Mucosa of descending colon (tissue), 3 donors: ENCODE data around the gene CFAP61. TPM values are rescaled to one million over a fixed set of nuclear protein-coding genes. Genes with fewer than 3 reads are reported as not detected.

ENCODE experiments used
- ATAC-seq: fragments of 200-7000 bp; cut with Tn5 transposase; one replicate; pipeline ENCODE4 v1.9.1; 2020; ENCODE audit warnings: mild to moderate bottlenecking, moderate library complexity
- DNase-seq, 3 donors: peaks; one replicate each; pipeline ENCODE4 v3.0.0-alpha.2; 2020
- H3K36me3 ChIP-seq: fragments of 200-600 bp; one replicate; pipeline ENCODE4 v1.8.0; 2021; ENCODE audit warnings: low read depth, mild to moderate bottlenecking
- H3K4me1 ChIP-seq: fragments of 200-600 bp; one replicate; pipeline ENCODE4 v1.8.0; 2021; ENCODE audit warnings: low read depth, mild to moderate bottlenecking
- H3K4me3 ChIP-seq: fragments of 200-600 bp; one replicate; pipeline ENCODE4 v1.8.0; 2021; ENCODE audit warnings: mild to moderate bottlenecking
- H3K9me3 ChIP-seq: fragments of 200-600 bp; one replicate; pipeline ENCODE4 v1.8.0; 2021; ENCODE audit warnings: mild to moderate bottlenecking
- CTCF ChIP-seq: fragments of 200-600 bp; IDR thresholded peaks from one replicate; pipeline ENCODE4 v1.8.0; 2022; ENCODE audit warnings: antibody characterized with exemption, mild to moderate bottlenecking
- intact Hi-C, 2 donors: fragments of 100-400 bp; cut with DNase I in 1 of 2; cut with micrococcal nuclease in 1 of 2; formaldehyde crosslinking; loops; one replicate each; pipeline versions ENCODE4 v1.11.0 to v1.11.1; 2022; cut with DNase I, micrococcal nuclease
- total RNA-seq, 3 donors: library from RNA; stranded (reverse); fragmentation: NEBNext Ultra II Directional in 2 of 3; extraction: Animal tissue kit (Norgen Biotek cat#: 25700) in 2 of 3; gene quantifications; one replicate each; pipeline versions ENCODE4 v1.2.1 to v1.2.4, GENCODE V29; 2021 to 2023
- donor health status: DM: no; HTN: no; CAD: no; lungs with moderate emphysema.
- donor health status: DM: no; HTN: no; CAD: no.
- donor health status: DM: no; HTN: yes; CAD: no.

Gene CFAP61
- total RNA-seq, 3 donors from 2014 or later, result 0.35 to 0.79 TPM; not detected in 1

- no peaks in the 10 kb centered on the region for H3K9me3 ChIP-seq
- intact Hi-C loops, result no loop called here
- ATAC-seq (no peak), DNase-seq (no peak)
- peaks cover 15% of the 10 kb centered on the region for H3K4me1 ChIP-seq
- H3K4me3 ChIP-seq, result no peak overlapping the region
- H3K36me3 ChIP-seq, result no peaks in the 10 kb centered on the region
- no peak for TF ChIP-seq CTCF
Measured at GRCh38 chr20:20212675-20213096, 160.4 kb downstream of the CFAP61 start.

- H3K4me1 ChIP-seq, result peaks cover 15% of the 10 kb centered on the region
- no peaks in the 10 kb centered on the region for H3K9me3 ChIP-seq
- no peak overlapping the region for H3K4me3 ChIP-seq
- intact Hi-C loops, result no loop called here
- H3K36me3 ChIP-seq, result no peaks in the 10 kb centered on the region
- no peak for TF ChIP-seq CTCF
- DNase-seq, result no peak
- no peak for ATAC-seq
Measured at GRCh38 chr20:20213526-20214121, 161.3 kb downstream of the CFAP61 start.

DNA sequence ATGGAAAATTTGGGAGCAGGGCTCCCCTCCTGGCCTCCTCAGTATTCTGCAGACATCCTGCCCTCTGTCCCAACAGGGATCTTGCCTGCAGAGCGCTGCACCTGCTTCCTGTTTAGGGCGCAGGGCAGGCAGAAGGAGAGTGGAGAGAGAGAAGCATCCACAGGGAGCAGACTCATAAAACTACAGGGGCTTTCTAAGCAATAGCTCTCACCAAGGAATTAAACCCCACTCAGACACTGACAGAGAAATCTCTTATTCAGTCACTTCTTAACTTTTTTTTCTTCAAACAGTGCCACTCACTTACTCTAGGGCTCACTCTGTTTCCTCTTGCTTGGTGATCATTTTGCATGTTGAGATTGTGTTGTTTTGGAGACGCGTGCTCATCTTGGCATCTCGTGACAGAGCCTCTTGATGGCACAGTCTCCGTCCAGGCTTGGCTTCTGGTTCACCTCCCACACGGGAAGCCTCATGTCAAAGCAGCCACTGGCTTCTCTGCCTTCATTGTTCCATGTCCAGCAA is 162.5 kb downstream of the CFAP61 start:
- ATAC-seq (no peak), DNase-seq (no peak)
- Histone ChIP-seq H3K4me3 (no peak overlapping the region), H3K9me3 (no peaks in the 10 kb centered on the region), H3K36me3 (no peaks in the 10 kb centered on the region), H3K4me1 (peaks cover 15% of the 10 kb centered on the region)
- TF ChIP-seq CTCF, result no peak
- intact Hi-C loops, result no loop called here

GRCh38 chr20:20215976-20216727 is 163.8 kb downstream of the CFAP61 start:
- no peaks in the 10 kb centered on the region for H3K9me3 ChIP-seq
- no peak for TF ChIP-seq CTCF
- peaks cover 11% of the 10 kb centered on the region for H3K4me1 ChIP-seq
- intact Hi-C loops, result no loop called here
- H3K4me3 ChIP-seq, result no peak overlapping the region
- ATAC-seq (peak; percentile 16), DNase-seq (no peak)
- no peaks in the 10 kb centered on the region for H3K36me3 ChIP-seq

- Histone ChIP-seq H3K4me3 (no peak overlapping the region), H3K4me1 (peaks cover 4% of the 10 kb centered on the region), H3K36me3 (no peaks in the 10 kb centered on the region), H3K9me3 (no peaks in the 10 kb centered on the region)
- ATAC-seq (no peak), DNase-seq (no peak)
- TF ChIP-seq CTCF, result no peak
- intact Hi-C loops, result no loop called here
Measured at GRCh38 chr20:20216941-20217340, 164.6 kb downstream of the CFAP61 start.
